Spinal cord (tissue), 10 donors: ENCODE measurements around the gene MKLN1. TPM values are rescaled to one million over a fixed set of nuclear protein-coding genes. Genes with fewer than 3 reads are reported as not detected.

Experiments
- DNase-seq, 6 donors: peaks; one replicate each; pipeline versions ENCODE4 v3.0.0 to v3.0.0-alpha.2; 2013 to 2015; ENCODE audit warnings: low spot score in 6 of 6, low read depth in 4 of 6
- H3K27ac ChIP-seq: one replicate; pipeline ENCODE4 v1.5.1; 2013; ENCODE audit warnings: low read depth, low read length, control low read depth
- H3K27me3 ChIP-seq: one replicate; pipeline ENCODE4 v1.6.1; 2013; ENCODE audit warnings: low read length; ENCODE audit not compliant: control insufficient read depth, insufficient read depth
- H3K36me3 ChIP-seq: one replicate; pipeline ENCODE4 v1.6.1; 2013; ENCODE audit warnings: low read length; ENCODE audit not compliant: control insufficient read depth, insufficient read depth
- H3K4me1 ChIP-seq: one replicate; pipeline ENCODE4 v1.6.1; 2013; ENCODE audit warnings: low read length; ENCODE audit not compliant: control insufficient read depth, insufficient read depth
- H3K4me3 ChIP-seq: one replicate; pipeline ENCODE4 v1.5.1; 2013; ENCODE audit warnings: low read depth, low read length, control low read depth
- H3K9me3 ChIP-seq: one replicate; pipeline ENCODE4 v1.6.1; 2013; ENCODE audit warnings: low read length; ENCODE audit not compliant: control insufficient read depth, insufficient read depth
- WGBS: methylation state at CpG from one replicate; pipeline ENCODE4 v1.1.5; 2013; ENCODE audit warnings: missing lambda C conversion rate; ENCODE audit not compliant: insufficient coverage; 5-methylcytosine and 5-hydroxymethylcytosine counted together
- polyA plus RNA-seq, 2 donors: library from polyadenylated mRNA; unstranded; fragments of 120-200 nt; gene quantifications; one replicate each; pipeline ENCODE4 v1.2.1, GENCODE V29; 2013; ENCODE audit not compliant: insufficient read length in 2 of 2
- total RNA-seq, 2 donors: library from RNA; depleted of rRNA in 1 of 2; stranded (reverse); fragments of 120-200 nt in 1 of 2; fragments of >200 nt in 1 of 2; gene quantifications; one replicate each; pipeline versions ENCODE4 v1.2.3 to v1.2.4, GENCODE V29; 2013 to 2014
- donor health status: healthy.

MKLN1 gene
- total and polyA plus RNA-seq, 4 donors = 13.6 to 69.4 (median 36.6) TPM

- no peak overlapping the region for H3K4me3 ChIP-seq
- H3K36me3 ChIP-seq = no peaks in the 10 kb centered on the region
- no peak overlapping the region for H3K27ac ChIP-seq
- no peaks in the 10 kb centered on the region for H3K9me3 ChIP-seq
- H3K27me3 ChIP-seq = no peaks in the 10 kb centered on the region
- peak in 1 of 6 donors; percentile 11 for DNase-seq
- peaks cover 3% of the 10 kb centered on the region for H3K4me1 ChIP-seq
- no CpG with 5 or more reads among the region's 3 CpGs for WGBS
Observed at GRCh38 chr7:131359136-131359776, 31.6 kb downstream of the MKLN1 start.

- Histone ChIP-seq H3K9me3 (peaks cover 4% of the 10 kb centered on the region), H3K4me1 (no peaks in the 10 kb centered on the region)
- WGBS = 40% methylated on average over 1 of the region's 2 CpGs
Observed at GRCh38 chr7:131363719-131364118, 36.0 kb downstream of the MKLN1 start.

GRCh38 chr7:131364767-131365344 lies 37.2 kb downstream of the MKLN1 start:
- Histone ChIP-seq H3K9me3 (peaks cover 4% of the 10 kb centered on the region), H3K27ac (no peak overlapping the region), H3K36me3 (no peaks in the 10 kb centered on the region), H3K4me1 (no peaks in the 10 kb centered on the region), H3K4me3 (no peak overlapping the region), H3K27me3 (no peaks in the 10 kb centered on the region)
- WGBS = no CpG with 5 or more reads among the region's 4 CpGs
- DNase-seq = no peak

More at GRCh38 chr7:131363719-131364118, 36.0 kb downstream of the MKLN1 start:
- Histone ChIP-seq H3K27ac (no peak overlapping the region), H3K27me3 (no peaks in the 10 kb centered on the region), H3K36me3 (no peaks in the 10 kb centered on the region), H3K4me3 (no peak overlapping the region)
- no peak for DNase-seq

- no peak for DNase-seq
- H3K9me3 ChIP-seq = peaks cover 4% of the 10 kb centered on the region
- no peak overlapping the region for H3K4me3 ChIP-seq
- WGBS = no CpG with 5 or more reads among the region's 3 CpGs
- H3K36me3 ChIP-seq = no peaks in the 10 kb centered on the region
- no peaks in the 10 kb centered on the region for H3K27me3 ChIP-seq
- H3K27ac ChIP-seq = no peak overlapping the region
- H3K4me1 ChIP-seq = no peaks in the 10 kb centered on the region
Observed at GRCh38 chr7:131365838-131366237, 38.2 kb downstream of the MKLN1 start.

- Histone ChIP-seq H3K4me1 (no peaks in the 10 kb centered on the region), H3K36me3 (no peaks in the 10 kb centered on the region), H3K9me3 (peaks cover 4% of the 10 kb centered on the region), H3K4me3 (no peak overlapping the region), H3K27me3 (no peaks in the 10 kb centered on the region), H3K27ac (no peak overlapping the region)
- no peak for DNase-seq
Observed at GRCh38 chr7:131369354-131369753, 41.7 kb downstream of the MKLN1 start.

- Histone ChIP-seq H3K9me3 (no peaks in the 10 kb centered on the region), H3K4me1 (no peaks in the 10 kb centered on the region), H3K27me3 (no peaks in the 10 kb centered on the region), H3K4me3 (no peak overlapping the region), H3K27ac (no peak overlapping the region), H3K36me3 (no peaks in the 10 kb centered on the region)
- WGBS = 100% methylated on average over 1 of the region's 1 CpG
- DNase-seq = no peak
Observed at GRCh38 chr7:131370523-131370968, 42.9 kb downstream of the MKLN1 start.

GRCh38 chr7:131371411-131371810 lies 43.7 kb downstream of the MKLN1 start:
- Histone ChIP-seq H3K27ac (no peak overlapping the region), H3K9me3 (no peaks in the 10 kb centered on the region), H3K27me3 (no peaks in the 10 kb centered on the region), H3K4me3 (no peak overlapping the region), H3K4me1 (no peaks in the 10 kb centered on the region), H3K36me3 (no peaks in the 10 kb centered on the region)
- DNase-seq = no peak
- WGBS = no CpG with 5 or more reads among the region's 2 CpGs

GRCh38 chr7:131372554-131372953 lies 44.9 kb downstream of the MKLN1 start:
- H3K27me3 ChIP-seq = no peaks in the 10 kb centered on the region
- no peaks in the 10 kb centered on the region for H3K9me3 ChIP-seq
- H3K4me1 ChIP-seq = no peaks in the 10 kb centered on the region
- H3K36me3 ChIP-seq = no peaks in the 10 kb centered on the region
- no CpG with 5 or more reads among the region's 1 CpG for WGBS
- no peak for DNase-seq
- H3K4me3 ChIP-seq = no peak overlapping the region
- H3K27ac ChIP-seq = no peak overlapping the region

GRCh38 chr7:131374821-131375220 lies 47.1 kb downstream of the MKLN1 start:
- no peaks in the 10 kb centered on the region for H3K4me1 ChIP-seq
- no CpG with 5 or more reads among the region's 1 CpG for whole genome bisulfite sequencing
- H3K4me3 ChIP-seq = no peak overlapping the region
- no peaks in the 10 kb centered on the region for H3K9me3 ChIP-seq
- DNase-seq = no peak
- no peaks in the 10 kb centered on the region for H3K36me3 ChIP-seq
- H3K27me3 ChIP-seq = no peaks in the 10 kb centered on the region
- no peak overlapping the region for H3K27ac ChIP-seq
